Stimulated activated effector memory CD8-positive, alpha-beta T cell treated with anti-CD3 and anti-CD28 coated beads, Interleukin-12 subunit alpha, Interleukin-12 subunit beta, amount 100 ng/mL, for 72 hours (primary cell): Measurements from ENCODE around the gene SNED1.

Source experiments
- ATAC-seq: fragments of 150-1000 bp; cut with Tn5 transposase; 2 replicates; pipeline ENCODE4 v1.10.0; 2021
- DNase-seq, 2 donors: peaks; one replicate each; pipeline ENCODE4 v3.0.0; 2021 to 2022; ENCODE audit warnings: low spot score in 2 of 2
- H3K27ac Mint-ChIP-seq: one replicate; pipeline ENCODE4 v1.8.0; 2022; ENCODE audit warnings: mild to moderate bottlenecking, mixed read lengths
- H3K36me3 Mint-ChIP-seq: one replicate; pipeline ENCODE4 v1.8.0; 2022; ENCODE audit warnings: mild to moderate bottlenecking, mixed read lengths
- H3K4me1 Mint-ChIP-seq: one replicate; pipeline ENCODE4 v1.8.0; 2022; ENCODE audit warnings: mixed read lengths
- H3K4me3 Mint-ChIP-seq: one replicate; pipeline ENCODE4 v1.8.0; 2022; ENCODE audit warnings: mild to moderate bottlenecking, mixed read lengths
- H3K9me3 Mint-ChIP-seq: one replicate; pipeline ENCODE4 v1.8.0; 2022; ENCODE audit warnings: mixed read lengths

SNED1 gene

DNA sequence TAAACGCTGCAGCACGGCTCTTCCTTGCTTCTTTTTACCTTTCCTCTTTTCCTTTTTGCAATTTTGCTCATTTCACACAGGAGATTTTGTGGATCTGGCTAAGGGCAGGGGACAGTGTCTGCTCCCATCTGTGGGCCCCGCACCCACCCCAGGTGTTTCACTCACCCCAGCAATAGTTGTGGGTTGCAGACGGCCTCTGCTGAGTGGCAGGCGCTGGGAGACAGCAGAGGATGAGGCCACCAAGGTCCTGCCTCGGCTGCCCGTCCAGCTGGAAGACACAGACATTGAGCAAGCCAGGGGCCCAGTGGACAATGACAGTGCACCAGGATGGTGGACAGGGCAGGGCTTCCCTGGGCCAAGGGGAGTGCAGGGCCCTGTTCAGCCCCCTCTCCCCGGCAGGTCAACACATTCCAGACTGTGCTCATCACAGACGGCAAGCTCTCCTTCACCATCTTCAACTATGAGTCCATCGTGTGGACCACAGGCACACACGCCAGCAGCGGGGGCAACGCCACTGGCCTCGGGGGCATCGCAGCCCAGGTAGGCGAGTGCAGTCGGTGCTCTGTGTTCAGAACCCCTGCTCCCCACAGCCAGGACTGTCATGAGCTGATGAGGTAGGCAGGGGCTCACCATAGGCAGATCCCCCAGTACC lies 35.0 kb downstream of the SNED1 start:
- H3K36me3 Mint-ChIP-seq: no peaks in the 10 kb centered on the region
- ATAC-seq: no peak
- peak in 1 of 2 donors; percentile 43 for DNase-seq
- H3K27ac Mint-ChIP-seq: no peak overlapping the region
- peaks cover 18% of the 10 kb centered on the region for H3K4me1 Mint-ChIP-seq
- H3K9me3 Mint-ChIP-seq: no peaks in the 10 kb centered on the region
- H3K4me3 Mint-ChIP-seq: no peak overlapping the region

DNA sequence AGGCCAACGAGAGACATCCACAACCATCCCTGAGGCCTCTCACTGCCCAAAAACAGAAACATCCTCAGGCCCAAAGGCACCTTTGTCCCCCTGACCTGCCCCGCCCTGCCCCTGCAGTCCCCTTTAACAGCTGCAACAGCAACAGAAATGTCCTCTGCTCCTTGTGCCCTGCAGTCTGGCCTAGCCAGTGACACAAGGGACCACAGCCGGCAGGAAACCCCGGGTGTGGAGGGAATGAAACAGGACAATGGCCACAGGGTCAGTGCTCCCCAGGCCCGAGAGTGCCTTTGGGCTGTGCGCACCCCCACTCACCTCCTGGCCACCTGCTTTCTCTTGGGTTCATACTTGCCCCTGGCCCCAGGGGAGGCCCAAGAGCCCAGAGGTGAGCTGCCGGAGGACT lies 35.6 kb downstream of the SNED1 start:
- ATAC-seq (no peak), DNase-seq (peak in 1 of 2 donors; percentile 43)
- no peak overlapping the region for H3K4me3 Mint-ChIP-seq

GRCh38 chr2:241034490-241035141 lies 36.2 kb downstream of the SNED1 start:
- H3K4me3 Mint-ChIP-seq: peak overlapping the region; percentile 71
- no peaks in the 10 kb centered on the region for H3K36me3 Mint-ChIP-seq
- no peak overlapping the region for H3K27ac Mint-ChIP-seq
- H3K4me1 Mint-ChIP-seq: peaks cover 18% of the 10 kb centered on the region
- no peak for ATAC-seq
- no peak for DNase-seq
- no peaks in the 10 kb centered on the region for H3K9me3 Mint-ChIP-seq

More for the DNA sequence above, 35.6 kb downstream of the SNED1 start:
- Mint-ChIP-seq H3K27ac (no peak overlapping the region), H3K9me3 (no peaks in the 10 kb centered on the region), H3K4me1 (peaks cover 18% of the 10 kb centered on the region), H3K36me3 (no peaks in the 10 kb centered on the region)

- ATAC-seq: no peak
- peaks cover 18% of the 10 kb centered on the region for H3K4me1 Mint-ChIP-seq
- H3K36me3 Mint-ChIP-seq: no peaks in the 10 kb centered on the region
- peak overlapping the region; percentile 71 for H3K4me3 Mint-ChIP-seq
- H3K27ac Mint-ChIP-seq: no peak overlapping the region
- no peak for DNase-seq
- no peaks in the 10 kb centered on the region for H3K9me3 Mint-ChIP-seq
Measured at GRCh38 chr2:241035142-241035817, 36.9 kb downstream of the SNED1 start.

GRCh38 chr2:241035818-241036396 lies 37.5 kb downstream of the SNED1 start:
- Mint-ChIP-seq H3K27ac (no peak overlapping the region), H3K4me1 (peaks cover 18% of the 10 kb centered on the region), H3K4me3 (peak overlapping the region; percentile 71), H3K36me3 (no peaks in the 10 kb centered on the region), H3K9me3 (no peaks in the 10 kb centered on the region)
- ATAC-seq: peak; percentile 55
- DNase-seq: no peak

GRCh38 chr2:241036397-241036963 lies 38.1 kb downstream of the SNED1 start:
- Mint-ChIP-seq H3K4me3 (peak overlapping the region; percentile 71), H3K27ac (no peak overlapping the region), H3K36me3 (no peaks in the 10 kb centered on the region), H3K4me1 (peaks cover 18% of the 10 kb centered on the region), H3K9me3 (no peaks in the 10 kb centered on the region)
- DNase-seq: peak; percentile 28 to 74
- peak; percentile 85 for ATAC-seq

GRCh38 chr2:241036964-241037421 lies 38.6 kb downstream of the SNED1 start:
- H3K36me3 Mint-ChIP-seq: no peaks in the 10 kb centered on the region
- ATAC-seq (peak; percentile 42), DNase-seq (no peak)
- H3K27ac Mint-ChIP-seq: no peak overlapping the region
- peaks cover 18% of the 10 kb centered on the region for H3K4me1 Mint-ChIP-seq
- H3K9me3 Mint-ChIP-seq: no peaks in the 10 kb centered on the region
- H3K4me3 Mint-ChIP-seq: peak overlapping the region; percentile 71

DNA sequence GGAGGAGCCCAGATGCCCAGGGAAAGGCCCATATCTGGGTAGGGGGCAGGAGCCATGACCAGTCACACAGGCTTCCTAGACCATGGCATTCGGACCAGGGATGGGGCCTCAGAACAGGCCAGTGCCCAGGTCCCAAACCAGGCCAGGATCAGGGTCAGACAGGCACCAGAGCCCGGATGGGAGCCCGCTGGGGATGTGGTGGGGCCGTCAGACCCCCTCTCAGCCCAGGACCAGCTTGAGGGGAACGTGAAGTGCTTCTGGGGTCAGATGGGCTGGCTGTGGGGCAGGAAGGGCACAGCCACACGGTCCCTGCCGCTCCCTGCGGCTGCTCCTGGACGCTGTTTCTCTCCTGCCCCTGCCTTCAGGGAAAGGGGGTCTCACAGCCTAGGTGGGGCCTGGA lies 39.1 kb downstream of the SNED1 start:
- H3K9me3 Mint-ChIP-seq: no peaks in the 10 kb centered on the region
- no peak overlapping the region for H3K27ac Mint-ChIP-seq
- DNase-seq (no peak), ATAC-seq (no peak)
- peak overlapping the region; percentile 71 for H3K4me3 Mint-ChIP-seq
- H3K4me1 Mint-ChIP-seq: peaks cover 18% of the 10 kb centered on the region
- H3K36me3 Mint-ChIP-seq: no peaks in the 10 kb centered on the region

DNA sequence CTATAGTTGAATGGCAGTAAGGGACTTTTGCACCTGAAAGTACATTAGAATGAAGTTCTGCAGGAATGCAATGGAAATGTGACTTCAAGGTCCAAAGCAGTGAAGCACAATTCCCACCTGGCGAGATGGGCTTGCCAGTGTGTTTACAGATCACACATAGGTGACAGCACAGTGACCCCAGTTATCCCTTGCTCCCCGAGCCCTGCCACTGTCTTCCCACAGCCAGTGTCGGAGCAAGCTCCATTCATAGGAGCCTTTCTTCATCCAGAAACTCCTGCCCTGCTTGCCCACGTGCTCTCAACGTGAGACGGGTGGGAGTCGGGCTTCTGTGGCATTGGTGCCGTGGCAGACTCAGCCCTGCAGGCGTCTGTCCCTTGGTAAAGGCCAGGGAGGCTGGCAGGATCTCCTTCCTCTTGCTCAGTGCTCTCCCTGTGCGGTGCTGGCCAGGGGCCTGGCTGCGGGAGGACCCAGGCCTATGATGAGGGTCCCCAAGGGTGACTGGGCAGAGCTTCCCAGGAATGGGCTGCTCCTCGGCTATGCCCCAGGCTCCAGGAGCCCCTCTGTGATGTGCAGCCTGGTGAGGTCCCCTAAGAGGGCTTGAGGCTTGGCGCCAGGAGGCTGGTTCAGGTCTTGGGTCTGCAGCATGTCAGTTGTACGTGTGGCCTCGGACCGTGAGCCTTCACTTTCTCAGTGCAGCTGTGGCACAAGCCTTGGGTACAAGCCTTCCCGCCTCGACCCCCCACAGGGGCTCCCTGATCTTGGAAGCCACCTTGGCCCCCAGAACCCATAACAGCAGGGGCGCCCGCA lies 40.2 kb downstream of the SNED1 start:
- Mint-ChIP-seq H3K4me1 (peaks cover 18% of the 10 kb centered on the region), H3K4me3 (peak overlapping the region; percentile 71)

GRCh38 chr2:241039416-241039815 lies 41.0 kb downstream of the SNED1 start:
- ATAC-seq (no peak), DNase-seq (no peak)
- Mint-ChIP-seq H3K9me3 (no peaks in the 10 kb centered on the region), H3K27ac (no peak overlapping the region), H3K4me1 (peaks cover 18% of the 10 kb centered on the region), H3K36me3 (no peaks in the 10 kb centered on the region), H3K4me3 (no peak overlapping the region)

More for the DNA sequence above, 40.2 kb downstream of the SNED1 start:
- H3K27ac Mint-ChIP-seq: no peak overlapping the region
- no peaks in the 10 kb centered on the region for H3K36me3 Mint-ChIP-seq
- ATAC-seq (no peak), DNase-seq (no peak)
- H3K9me3 Mint-ChIP-seq: no peaks in the 10 kb centered on the region

GRCh38 chr2:241040081-241040803 lies 41.8 kb downstream of the SNED1 start:
- no peak for ATAC-seq
- DNase-seq: no peak
- no peaks in the 10 kb centered on the region for H3K9me3 Mint-ChIP-seq
- no peak overlapping the region for H3K4me3 Mint-ChIP-seq
- no peak overlapping the region for H3K27ac Mint-ChIP-seq
- H3K4me1 Mint-ChIP-seq: peaks cover 18% of the 10 kb centered on the region
- no peaks in the 10 kb centered on the region for H3K36me3 Mint-ChIP-seq

- Mint-ChIP-seq H3K36me3 (no peaks in the 10 kb centered on the region), H3K27ac (peak overlapping the region; percentile 50), H3K9me3 (no peaks in the 10 kb centered on the region), H3K4me3 (no peak overlapping the region), H3K4me1 (peaks cover 14% of the 10 kb centered on the region)
- no peak for DNase-seq
- peak; percentile 64 for ATAC-seq
Measured at GRCh38 chr2:241041589-241042158, 43.3 kb downstream of the SNED1 start.

GRCh38 chr2:241043581-241043980 lies 45.2 kb downstream of the SNED1 start:
- Mint-ChIP-seq H3K27ac (no peak overlapping the region), H3K9me3 (no peaks in the 10 kb centered on the region), H3K4me1 (no peaks in the 10 kb centered on the region), H3K4me3 (no peak overlapping the region), H3K36me3 (no peaks in the 10 kb centered on the region)
- no peak for ATAC-seq
- no peak for DNase-seq
